Smooth muscle cell (in vitro differentiated cells): ENCODE data around the gene SYNE1. TPM values are rescaled to one million over a fixed set of nuclear protein-coding genes. Genes with fewer than 3 reads are reported as not detected.
"Not testable (repeated sequence)": the region's sequence is repeated elsewhere in the genome, so short reads cannot be mapped to it uniquely, and the experiment has no call there.

Experiments
- DNase-seq: peaks from one replicate; lab custom pipeline; 2025; ENCODE audit not compliant: unreplicated experiment; lab: John Stamatoyannopoulos, UW
- H2AFZ ChIP-seq: fragments of 200-600 bp; sonication (generic); 2 replicates; pipeline ENCODE4 v1.6.0; 2016; ENCODE audit warnings: antibody characterized with exemption, low read depth, mild to moderate bottlenecking
- H3F3A ChIP-seq: fragments of 200-600 bp; sonication (generic); 2 replicates; pipeline ENCODE4 v1.6.0; 2017; ENCODE audit warnings: antibody characterized with exemption, low read depth
- H3K27ac ChIP-seq: fragments of 200-600 bp; sonication (generic); 2 replicates; pipeline ENCODE4 v1.5.1; 2016; ENCODE audit warnings: low read depth, mild to moderate bottlenecking
- H3K27me3 ChIP-seq: fragments of 200-600 bp; sonication (generic); 2 replicates; pipeline ENCODE4 v1.6.1; 2016; ENCODE audit warnings: low read depth, mild to moderate bottlenecking
- H3K36me3 ChIP-seq: fragments of 200-600 bp; sonication (generic); 2 replicates; pipeline ENCODE4 v1.5.1; 2016; ENCODE audit warnings: low read depth
- H3K4me1 ChIP-seq: fragments of 200-600 bp; sonication (generic); 2 replicates; pipeline ENCODE4 v1.5.1; 2016; ENCODE audit warnings: low read depth
- H3K4me2 ChIP-seq: fragments of 200-600 bp; sonication (generic); 2 replicates; pipeline ENCODE4 v1.6.0; 2016; ENCODE audit warnings: mild to moderate bottlenecking
- H3K4me3 ChIP-seq: fragments of 200-600 bp; sonication (generic); 2 replicates; pipeline ENCODE4 v1.5.1; 2016; ENCODE audit warnings: mild to moderate bottlenecking
- H3K79me2 ChIP-seq: fragments of 200-600 bp; sonication (generic); 2 replicates; pipeline ENCODE4 v1.6.0; 2016; ENCODE audit warnings: low read depth, mild to moderate bottlenecking
- H3K9ac ChIP-seq: fragments of 200-600 bp; sonication (generic); 2 replicates; pipeline ENCODE4 v1.6.0; 2016; ENCODE audit warnings: low read depth
- H3K9me3 ChIP-seq: fragments of 200-600 bp; sonication (generic); replicated peaks from 2 replicates; pipeline ENCODE4 v1.5.1; 2016; ENCODE audit warnings: low read depth
- H4K20me1 ChIP-seq: fragments of 200-600 bp; sonication (generic); 2 replicates; pipeline ENCODE4 v1.6.0; 2016; ENCODE audit warnings: low read depth
- CTCF ChIP-seq: fragments of 200-600 bp; sonication (generic); IDR thresholded peaks from 2 replicates; pipeline ENCODE4 v1.5.1; 2017; ENCODE audit warnings: borderline replicate concordance, mild to moderate bottlenecking, antibody characterized with exemption; ENCODE audit not compliant: insufficient read depth, poor library complexity, severe bottlenecking
- WGBS: methylation state at CpG from one replicate; pipeline ENCODE4 v1.1.7; 2016; ENCODE audit warnings: low lambda C conversion rate; 5-methylcytosine and 5-hydroxymethylcytosine counted together
- polyA plus RNA-seq: library from polyadenylated mRNA; unstranded; fragments of >200 nt; fragmentation: Nextera tagmentation; extraction: Ambion mirVana; gene quantifications from 2 replicates; pipeline ENCODE4 v1.2.1, GENCODE V29; 2016
- total RNA-seq: library from RNA; depleted of rRNA; stranded (reverse); fragments of >200 nt; gene quantifications from 2 replicates; pipeline ENCODE4 v1.2.3, GENCODE V29; 2014

Gene SYNE1
- total and polyA plus RNA-seq, 2 experiments from 2014 or later = 18.2 to 56.2 TPM

- WGBS = 96% methylated on average over 3 of the region's 3 CpGs
- TF ChIP-seq CTCF = no peak
- Histone ChIP-seq H3K79me2 (no peaks in the 10 kb centered on the region), H3K9ac (no peak overlapping the region), H3K36me3 (no peaks in the 10 kb centered on the region), H3K4me3 (no peak overlapping the region), H3F3A (peaks cover 5% of the 10 kb centered on the region), H3K27me3 (no peaks in the 10 kb centered on the region), H3K9me3 (no peaks in the 10 kb centered on the region), H2AFZ (no peak overlapping the region), H3K27ac (no peak overlapping the region), H3K4me2 (no peak overlapping the region), H4K20me1 (no peaks in the 10 kb centered on the region), H3K4me1 (peaks cover 2% of the 10 kb centered on the region)
- DNase-seq = no peak
Observed at GRCh38 chr6:152086223-152086873, 550.8 kb downstream of the SYNE1 start.

- Histone ChIP-seq H3K27me3 (no peaks in the 10 kb centered on the region), H3K36me3 (no peaks in the 10 kb centered on the region), H3K4me3 (no peak overlapping the region), H3K79me2 (no peaks in the 10 kb centered on the region), H3F3A (peaks cover 3% of the 10 kb centered on the region), H3K4me2 (no peak overlapping the region), H3K9ac (no peak overlapping the region), H4K20me1 (no peaks in the 10 kb centered on the region), H2AFZ (no peak overlapping the region), H3K4me1 (peaks cover 2% of the 10 kb centered on the region), H3K9me3 (no peaks in the 10 kb centered on the region), H3K27ac (no peak overlapping the region)
- TF ChIP-seq CTCF = no peak
- DNase-seq = no peak
- WGBS = 50% methylated on average over 4 of the region's 4 CpGs
Observed at GRCh38 chr6:152085451-152085921, 551.7 kb downstream of the SYNE1 start.

GRCh38 chr6:152078804-152079203, 558.4 kb downstream of the SYNE1 start:
- H3K4me1 ChIP-seq = no peaks in the 10 kb centered on the region
- no peak overlapping the region for H3K4me2 ChIP-seq
- no peaks in the 10 kb centered on the region for H3F3A ChIP-seq
- DNase-seq = no peak
- H3K36me3 ChIP-seq = no peaks in the 10 kb centered on the region
- no peak overlapping the region for H3K4me3 ChIP-seq
- no peak overlapping the region for H3K9ac ChIP-seq
- no peak overlapping the region for H3K27ac ChIP-seq
- H3K79me2 ChIP-seq = no peaks in the 10 kb centered on the region
- no peak for TF ChIP-seq CTCF
- H2AFZ ChIP-seq = no peak overlapping the region
- H3K9me3 ChIP-seq = no peaks in the 10 kb centered on the region
- WGBS = 73% methylated on average over 7 of the region's 7 CpGs
- H3K27me3 ChIP-seq = no peaks in the 10 kb centered on the region
- no peaks in the 10 kb centered on the region for H4K20me1 ChIP-seq

- Histone ChIP-seq H3K4me1 (no peaks in the 10 kb centered on the region), H3K36me3 (no peaks in the 10 kb centered on the region)
Observed at GRCh38 chr6:152078001-152078400, 559.2 kb downstream of the SYNE1 start.

GRCh38 chr6:152076242-152076641, 560.9 kb downstream of the SYNE1 start:
- not testable (repeated sequence) for H3K9ac ChIP-seq, DNase-seq, H4K20me1 ChIP-seq, H3K4me1 ChIP-seq, H3K4me3 ChIP-seq, H3K27ac ChIP-seq, H3K36me3 ChIP-seq, H3K9me3 ChIP-seq, H3K27me3 ChIP-seq, H3K4me2 ChIP-seq, H2AFZ ChIP-seq, H3K79me2 ChIP-seq, H3F3A ChIP-seq
- 70% methylated on average over 3 of the region's 3 CpGs for WGBS

More at GRCh38 chr6:152078001-152078400, 559.2 kb downstream of the SYNE1 start:
- Histone ChIP-seq H3K4me3 (no peak overlapping the region), H3K4me2 (no peak overlapping the region), H3K27me3 (no peaks in the 10 kb centered on the region), H2AFZ (no peak overlapping the region), H3F3A (no peaks in the 10 kb centered on the region), H3K9ac (no peak overlapping the region), H3K9me3 (no peaks in the 10 kb centered on the region), H4K20me1 (no peaks in the 10 kb centered on the region), H3K79me2 (no peaks in the 10 kb centered on the region), H3K27ac (no peak overlapping the region)
- 80% methylated on average over 4 of the region's 4 CpGs for WGBS
- TF ChIP-seq CTCF = no peak
- no peak for DNase-seq
